SK-N-SH treated with all-trans-retinoic acid at 6 μM for 48 hours (cell line): ENCODE measurements around the gene TRIP6.

ENCODE experiments used
- ATAC-seq: fragments of 200-7000 bp; cut with Tn5 transposase; 3 replicates; pipeline ENCODE4 v1.9.1; 2020; ENCODE audit warnings: mild to moderate bottlenecking, moderate library complexity
- BACH2 ChIP-seq: fragments of 250-450 bp; sonication (Bioruptor Pico); IDR thresholded peaks from 2 replicates; pipeline ENCODE4 v1.9.0; 2021; ENCODE audit warnings: mild to moderate bottlenecking, borderline replicate concordance
- CSDC2 ChIP-seq: fragments of 250-450 bp; sonication (Bioruptor Pico); IDR thresholded peaks from 2 replicates; pipeline ENCODE4 v1.5.0; 2020; ENCODE audit warnings: mild to moderate bottlenecking, moderate library complexity
- ESRRG ChIP-seq: fragments of 250-450 bp; sonication (Bioruptor Pico); IDR thresholded peaks from 2 replicates; pipeline ENCODE4 v1.6.1; 2021; ENCODE audit warnings: mild to moderate bottlenecking
- GLIS3 ChIP-seq: fragments of 250-450 bp; sonication (Bioruptor Pico); IDR thresholded peaks from 2 replicates; pipeline ENCODE4 v1.5.0; 2020; ENCODE audit warnings: mild to moderate bottlenecking, moderate library complexity
- ISL1 ChIP-seq: fragments of 250-450 bp; sonication (Bioruptor Pico); IDR thresholded peaks from 2 replicates; pipeline ENCODE4 v2.1.2; 2022; ENCODE audit warnings: mild to moderate bottlenecking, moderate library complexity
- OSR1 ChIP-seq: fragments of 250-450 bp; sonication (Bioruptor Pico); IDR thresholded peaks from 2 replicates; pipeline ENCODE4 v1.8.0; 2022; ENCODE audit warnings: moderate library complexity, mild to moderate bottlenecking, inconsistent platforms
- PPARA ChIP-seq: fragments of 250-450 bp; sonication (Bioruptor Pico); IDR thresholded peaks from 2 replicates; pipeline ENCODE4 v1.5.0; 2020; ENCODE audit warnings: mild to moderate bottlenecking, borderline replicate concordance
- RARB ChIP-seq: fragments of 250-450 bp; sonication (Bioruptor Pico); IDR thresholded peaks from 2 replicates; pipeline ENCODE4 v1.8.0; 2021; ENCODE audit warnings: mild to moderate bottlenecking, moderate library complexity
- TOX ChIP-seq: fragments of 250-450 bp; sonication (Bioruptor Pico); IDR thresholded peaks from 2 replicates; pipeline ENCODE4 v1.8.0; 2021; ENCODE audit warnings: mild to moderate bottlenecking, moderate library complexity, borderline replicate concordance
- ZC3H10 ChIP-seq: fragments of 250-450 bp; sonication (Bioruptor Pico); IDR thresholded peaks from 2 replicates; pipeline ENCODE4 v1.5.1; 2021; ENCODE audit warnings: mild to moderate bottlenecking, moderate library complexity
- ZFP30 ChIP-seq: fragments of 450-650 bp; formaldehyde crosslinking; IDR thresholded peaks from 2 replicates; pipeline ENCODE4 v1.5.0; 2022; ENCODE audit warnings: mild to moderate bottlenecking, moderate library complexity
- ZNF565 ChIP-seq: fragments of 450-650 bp; formaldehyde crosslinking; conservative IDR thresholded peaks from 2 replicates; pipeline ENCODE4 v1.5.0; 2020; ENCODE audit warnings: low read depth, mild to moderate bottlenecking, moderate library complexity
- ZNF70 ChIP-seq: fragments of 450-650 bp; formaldehyde crosslinking; IDR thresholded peaks from 2 replicates; pipeline ENCODE4 v1.5.0; 2020; ENCODE audit warnings: mild to moderate bottlenecking, moderate library complexity
- ZNF8 ChIP-seq: fragments of 450-650 bp; formaldehyde crosslinking; IDR thresholded peaks from 2 replicates; pipeline ENCODE4 v1.5.0; 2020; ENCODE audit warnings: mild to moderate bottlenecking, moderate library complexity
- TF ChIP-seq, protein P1 (sequence below): fragments of 250-450 bp; sonication (Bioruptor Pico); IDR thresholded peaks from 2 replicates; pipeline ENCODE4 v1.8.0; 2021; ENCODE audit warnings: low read depth, mild to moderate bottlenecking, moderate library complexity, borderline replicate concordance
- TF ChIP-seq, protein P2 (sequence below): fragments of 250-450 bp; sonication (Bioruptor Pico); IDR thresholded peaks from 2 replicates; pipeline ENCODE4 v1.5.0; 2020; ENCODE audit warnings: mild to moderate bottlenecking, moderate library complexity
- TF ChIP-seq, protein P3 (sequence below): fragments of 250-450 bp; sonication (Bioruptor Pico); IDR thresholded peaks from 2 replicates; pipeline ENCODE4 v1.5.1; 2020; ENCODE audit warnings: low read depth, mild to moderate bottlenecking, moderate library complexity
- TF ChIP-seq, protein P4 (sequence below): fragments of 250-450 bp; sonication (Bioruptor Pico); IDR thresholded peaks from 2 replicates; pipeline ENCODE4 v1.8.0; 2020; ENCODE audit warnings: mild to moderate bottlenecking, moderate library complexity, borderline replicate concordance

Gene TRIP6

DNA sequence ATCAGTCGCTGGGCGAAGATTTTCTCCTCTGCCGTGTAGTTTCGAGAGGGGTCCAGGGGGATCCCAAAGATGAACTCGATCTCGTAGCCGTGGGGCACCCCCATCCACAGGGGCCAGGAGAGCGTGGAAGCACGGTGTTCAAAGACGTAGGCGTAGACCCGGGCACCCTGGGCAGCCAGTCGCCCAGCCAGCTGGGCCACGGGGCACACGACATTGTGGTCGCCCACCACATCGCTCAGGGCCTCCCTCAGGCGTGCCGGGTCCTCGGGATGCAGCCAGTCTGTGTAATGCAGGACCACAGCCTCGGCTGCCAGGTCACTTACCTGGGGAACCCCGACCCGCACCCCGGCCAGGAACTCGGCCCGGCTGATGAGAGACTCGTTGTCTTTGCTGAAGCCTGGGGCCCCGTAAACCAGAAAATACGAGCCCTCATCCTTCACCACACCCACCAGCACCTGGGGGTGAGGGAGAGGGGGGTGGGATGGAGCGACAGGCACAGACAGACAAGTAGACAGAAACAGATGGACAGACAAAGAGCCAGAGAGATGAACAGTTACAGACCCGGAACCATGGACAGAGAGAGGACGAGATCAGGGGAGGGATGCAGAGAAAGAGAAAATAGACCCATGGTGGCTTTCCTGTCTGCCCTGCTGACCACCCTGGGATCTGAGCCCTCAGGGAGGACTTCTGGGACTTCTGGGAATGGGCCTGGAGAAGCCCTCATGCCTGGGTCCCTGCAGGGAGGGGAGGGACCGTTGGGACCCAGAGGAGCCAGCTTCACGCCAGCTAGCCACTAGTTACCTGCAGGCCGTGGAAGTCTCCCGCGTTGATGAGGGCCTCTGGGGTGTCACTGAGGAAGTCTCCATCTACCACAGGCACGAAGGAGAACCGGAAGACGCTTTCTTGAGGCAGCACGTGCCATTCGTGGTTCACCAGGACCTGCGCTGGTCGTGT, 25.5 kb downstream of the TRIP6 start:
- no peak for ATAC-seq
- TF ChIP-seq ZNF8 (CRISPR knock-in tag) = no peak

DNA sequence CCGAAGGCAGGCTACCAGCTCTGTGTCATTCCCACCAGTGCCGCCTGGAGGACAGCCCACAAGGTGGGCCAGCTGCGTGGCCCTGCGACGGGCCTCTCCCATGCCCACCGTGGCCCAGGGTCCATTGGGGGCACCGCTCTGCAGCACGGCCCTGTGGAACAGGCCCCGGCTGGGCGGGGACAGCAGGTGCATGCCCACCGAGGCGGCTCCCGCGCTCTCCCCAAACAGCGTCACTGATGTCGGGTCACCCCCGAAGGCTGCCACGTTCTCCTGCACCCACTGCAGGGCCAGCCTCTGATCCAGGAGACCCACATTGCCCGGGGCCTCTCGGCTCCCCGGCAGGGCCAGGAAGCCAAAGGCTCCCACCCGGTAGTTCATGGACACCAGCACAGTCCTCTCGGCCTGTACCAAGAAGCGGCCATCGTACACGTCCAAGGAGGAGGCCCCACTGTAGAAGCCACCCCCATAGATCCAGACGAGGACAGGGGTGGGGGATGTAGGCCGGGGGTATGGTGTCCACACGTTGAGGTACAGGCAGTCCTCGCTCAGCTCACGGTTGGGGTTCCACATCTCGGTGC, 26.2 kb downstream of the TRIP6 start:
- TF ChIP-seq RARB (CRISPR knock-in tag) = no peak
- TF ChIP-seq GLIS3 (CRISPR knock-in tag) = no peak
- no peak for TF ChIP-seq ISL1 (CRISPR knock-in tag)
- no peak for TF ChIP-seq ZC3H10 (CRISPR knock-in tag)
- no peak for TF ChIP-seq CSDC2 (CRISPR knock-in tag)
- TF ChIP-seq TOX (CRISPR knock-in tag) = no peak
- no peak for TF ChIP-seq ESRRG (CRISPR knock-in tag)
- TF ChIP-seq, protein P1, sequence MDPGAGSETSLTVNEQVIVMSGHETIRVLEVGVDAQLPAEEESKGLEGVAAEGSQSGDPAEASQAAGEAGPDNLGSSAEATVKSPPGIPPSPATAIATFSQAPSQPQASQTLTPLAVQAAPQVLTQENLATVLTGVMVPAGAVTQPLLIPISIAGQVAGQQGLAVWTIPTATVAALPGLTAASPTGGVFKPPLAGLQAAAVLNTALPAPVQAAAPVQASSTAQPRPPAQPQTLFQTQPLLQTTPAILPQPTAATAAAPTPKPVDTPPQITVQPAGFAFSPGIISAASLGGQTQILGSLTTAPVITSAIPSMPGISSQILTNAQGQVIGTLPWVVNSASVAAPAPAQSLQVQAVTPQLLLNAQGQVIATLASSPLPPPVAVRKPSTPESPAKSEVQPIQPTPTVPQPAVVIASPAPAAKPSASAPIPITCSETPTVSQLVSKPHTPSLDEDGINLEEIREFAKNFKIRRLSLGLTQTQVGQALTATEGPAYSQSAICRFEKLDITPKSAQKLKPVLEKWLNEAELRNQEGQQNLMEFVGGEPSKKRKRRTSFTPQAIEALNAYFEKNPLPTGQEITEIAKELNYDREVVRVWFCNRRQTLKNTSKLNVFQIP (CRISPR knock-in tag) = no peak
- TF ChIP-seq ZNF565 = no peak
- TF ChIP-seq, protein P2, sequence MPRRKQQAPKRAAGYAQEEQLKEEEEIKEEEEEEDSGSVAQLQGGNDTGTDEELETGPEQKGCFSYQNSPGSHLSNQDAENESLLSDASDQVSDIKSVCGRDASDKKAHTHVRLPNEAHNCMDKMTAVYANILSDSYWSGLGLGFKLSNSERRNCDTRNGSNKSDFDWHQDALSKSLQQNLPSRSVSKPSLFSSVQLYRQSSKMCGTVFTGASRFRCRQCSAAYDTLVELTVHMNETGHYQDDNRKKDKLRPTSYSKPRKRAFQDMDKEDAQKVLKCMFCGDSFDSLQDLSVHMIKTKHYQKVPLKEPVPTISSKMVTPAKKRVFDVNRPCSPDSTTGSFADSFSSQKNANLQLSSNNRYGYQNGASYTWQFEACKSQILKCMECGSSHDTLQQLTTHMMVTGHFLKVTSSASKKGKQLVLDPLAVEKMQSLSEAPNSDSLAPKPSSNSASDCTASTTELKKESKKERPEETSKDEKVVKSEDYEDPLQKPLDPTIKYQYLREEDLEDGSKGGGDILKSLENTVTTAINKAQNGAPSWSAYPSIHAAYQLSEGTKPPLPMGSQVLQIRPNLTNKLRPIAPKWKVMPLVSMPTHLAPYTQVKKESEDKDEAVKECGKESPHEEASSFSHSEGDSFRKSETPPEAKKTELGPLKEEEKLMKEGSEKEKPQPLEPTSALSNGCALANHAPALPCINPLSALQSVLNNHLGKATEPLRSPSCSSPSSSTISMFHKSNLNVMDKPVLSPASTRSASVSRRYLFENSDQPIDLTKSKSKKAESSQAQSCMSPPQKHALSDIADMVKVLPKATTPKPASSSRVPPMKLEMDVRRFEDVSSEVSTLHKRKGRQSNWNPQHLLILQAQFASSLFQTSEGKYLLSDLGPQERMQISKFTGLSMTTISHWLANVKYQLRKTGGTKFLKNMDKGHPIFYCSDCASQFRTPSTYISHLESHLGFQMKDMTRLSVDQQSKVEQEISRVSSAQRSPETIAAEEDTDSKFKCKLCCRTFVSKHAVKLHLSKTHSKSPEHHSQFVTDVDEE = no peak
- TF ChIP-seq PPARA = no peak
- ATAC-seq = no peak

DNA sequence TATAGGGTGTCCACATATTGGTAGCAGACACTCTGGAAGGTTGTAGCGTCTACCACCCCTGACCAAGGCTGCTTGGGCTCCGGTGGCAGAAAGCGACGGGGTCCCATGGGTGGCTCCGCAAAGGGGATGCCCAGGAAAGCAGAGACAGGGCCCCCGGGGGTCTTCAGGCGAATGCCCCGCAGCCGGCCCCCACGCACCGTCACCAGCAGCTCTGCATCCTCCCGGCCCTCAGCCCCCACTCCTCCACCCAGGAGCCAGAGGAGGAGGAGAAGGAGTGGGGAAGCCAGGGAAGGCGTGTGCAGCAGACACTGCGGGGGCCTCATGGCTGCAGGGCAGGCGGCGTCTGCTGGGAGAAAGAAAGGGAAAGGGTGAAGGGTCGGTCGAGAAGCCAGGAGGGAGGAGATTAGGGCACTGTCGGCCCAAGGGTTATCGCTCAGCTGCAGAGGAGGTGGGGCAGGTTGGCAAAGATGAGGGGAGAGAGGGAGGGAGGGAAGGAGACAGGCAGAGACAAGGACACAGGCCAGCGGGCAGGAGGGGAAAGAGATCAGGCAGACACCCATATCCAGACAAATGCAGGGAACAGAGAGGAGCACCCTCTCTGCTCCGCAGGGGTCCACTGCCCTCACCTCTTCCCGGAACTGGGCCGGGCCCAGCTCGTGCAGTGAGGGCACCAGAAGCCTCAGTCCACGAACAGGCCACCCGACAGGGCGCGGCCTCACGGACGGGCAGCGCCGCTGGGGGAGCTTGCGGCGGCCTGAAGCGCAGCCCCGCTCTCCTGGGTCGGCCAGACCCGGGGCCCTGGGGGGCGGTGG, 26.9 kb downstream of the TRIP6 start:
- TF ChIP-seq ZFP30 = no peak
- TF ChIP-seq OSR1 = no peak
- TF ChIP-seq, protein P1 (CRISPR knock-in tag) = no peak
- TF ChIP-seq, protein P3, sequence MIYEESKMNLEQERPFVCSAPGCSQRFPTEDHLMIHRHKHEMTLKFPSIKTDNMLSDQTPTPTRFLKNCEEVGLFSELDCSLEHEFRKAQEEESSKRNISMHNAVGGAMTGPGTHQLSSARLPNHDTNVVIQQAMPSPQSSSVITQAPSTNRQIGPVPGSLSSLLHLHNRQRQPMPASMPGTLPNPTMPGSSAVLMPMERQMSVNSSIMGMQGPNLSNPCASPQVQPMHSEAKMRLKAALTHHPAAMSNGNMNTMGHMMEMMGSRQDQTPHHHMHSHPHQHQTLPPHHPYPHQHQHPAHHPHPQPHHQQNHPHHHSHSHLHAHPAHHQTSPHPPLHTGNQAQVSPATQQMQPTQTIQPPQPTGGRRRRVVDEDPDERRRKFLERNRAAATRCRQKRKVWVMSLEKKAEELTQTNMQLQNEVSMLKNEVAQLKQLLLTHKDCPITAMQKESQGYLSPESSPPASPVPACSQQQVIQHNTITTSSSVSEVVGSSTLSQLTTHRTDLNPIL (CRISPR knock-in tag) = no peak
- no peak for TF ChIP-seq ESRRG (CRISPR knock-in tag)
- TF ChIP-seq CSDC2 (CRISPR knock-in tag) = no peak
- TF ChIP-seq, protein P4, sequence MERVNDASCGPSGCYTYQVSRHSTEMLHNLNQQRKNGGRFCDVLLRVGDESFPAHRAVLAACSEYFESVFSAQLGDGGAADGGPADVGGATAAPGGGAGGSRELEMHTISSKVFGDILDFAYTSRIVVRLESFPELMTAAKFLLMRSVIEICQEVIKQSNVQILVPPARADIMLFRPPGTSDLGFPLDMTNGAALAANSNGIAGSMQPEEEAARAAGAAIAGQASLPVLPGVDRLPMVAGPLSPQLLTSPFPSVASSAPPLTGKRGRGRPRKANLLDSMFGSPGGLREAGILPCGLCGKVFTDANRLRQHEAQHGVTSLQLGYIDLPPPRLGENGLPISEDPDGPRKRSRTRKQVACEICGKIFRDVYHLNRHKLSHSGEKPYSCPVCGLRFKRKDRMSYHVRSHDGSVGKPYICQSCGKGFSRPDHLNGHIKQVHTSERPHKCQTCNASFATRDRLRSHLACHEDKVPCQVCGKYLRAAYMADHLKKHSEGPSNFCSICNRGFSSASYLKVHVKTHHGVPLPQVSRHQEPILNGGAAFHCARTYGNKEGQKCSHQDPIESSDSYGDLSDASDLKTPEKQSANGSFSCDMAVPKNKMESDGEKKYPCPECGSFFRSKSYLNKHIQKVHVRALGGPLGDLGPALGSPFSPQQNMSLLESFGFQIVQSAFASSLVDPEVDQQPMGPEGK (CRISPR knock-in tag) = no peak
- TF ChIP-seq TOX (CRISPR knock-in tag) = no peak
- TF ChIP-seq ZC3H10 (CRISPR knock-in tag) = no peak
- TF ChIP-seq, protein P2 = no peak
- TF ChIP-seq PPARA = no peak
- TF ChIP-seq ZNF8 (CRISPR knock-in tag) = no peak
- no peak for TF ChIP-seq BACH2 (CRISPR knock-in tag)
- TF ChIP-seq GLIS3 (CRISPR knock-in tag) = no peak
- TF ChIP-seq ZNF70 (CRISPR knock-in tag) = no peak
- no peak for TF ChIP-seq ZNF565
- TF ChIP-seq RARB (CRISPR knock-in tag) = no peak
- ATAC-seq = no peak
